Pancreas (tissue), 10 donors: Measurements from ENCODE around the gene DNAJB5. TPM values are rescaled to one million over a fixed set of nuclear protein-coding genes. Genes with fewer than 3 reads are reported as not detected.

Source experiments
- ATAC-seq, 4 donors: fragments of 200-7000 bp; cut with Tn5 transposase; one replicate each; pipeline versions ENCODE4 v1.8.0 to v1.9.1; 2020; ENCODE audit warnings: mild to moderate bottlenecking in 4 of 4, moderate library complexity in 4 of 4
- DNase-seq, 6 donors: peaks; one replicate each; pipeline ENCODE4 v3.0.0-alpha.2; 2020
- FAIRE-seq: peaks from 2 replicates; lab custom pipeline; 2012; peaks lifted over from hg19 to GRCh38; lab: Jason Lieb, UNC
- H3K27ac ChIP-seq, 4 donors: fragments of 200-600 bp; sonication (generic); 1 replicate in 3 of 4; 2 replicates in 1 of 4; pipeline versions ENCODE4 v1.5.0 to v1.8.0; 2020
- H3K27me3 ChIP-seq, 4 donors: fragments of 200-600 bp; one replicate each; pipeline ENCODE4 v1.8.0; 2021
- H3K36me3 ChIP-seq, 3 donors: fragments of 200-600 bp; sonication (generic) in 1 of 3; one replicate each; pipeline versions ENCODE4 v1.5.0 to v1.8.0; 2020 to 2021
- H3K4me1 ChIP-seq, 3 donors: fragments of 200-600 bp; one replicate each; pipeline ENCODE4 v1.8.0; 2021
- H3K4me3 ChIP-seq, 4 donors: fragments of 200-600 bp; sonication (generic) in 2 of 4; one replicate each; pipeline versions ENCODE4 v1.5.0 to v1.8.0; 2020 to 2021
- H3K9me3 ChIP-seq, 4 donors: fragments of 200-600 bp; one replicate each; pipeline ENCODE4 v1.8.0; 2021
- CTCF ChIP-seq, 4 donors: fragments of 200-600 bp; sonication (generic) in 3 of 4; IDR thresholded peaks; one replicate each; pipeline versions ENCODE4 v1.5.0 to v1.8.0; 2021; ENCODE audit warnings: antibody characterized with exemption in 4 of 4
- WGBS, 2 donors: extraction: QIAGEN DNeasy Blood & Tissue Kit; methylation state at CpG; one replicate each; pipeline ENCODE4 v1.1.7; 2013; 5-methylcytosine and 5-hydroxymethylcytosine counted together
- intact Hi-C, 3 donors: fragments of 100-400 bp; cut with DNase I; formaldehyde crosslinking; loops; one replicate each; pipeline versions ENCODE4 v1.11.1 to v1.14.2; 2022
- polyA plus RNA-seq, 2 donors: library from polyadenylated mRNA; stranded (reverse); fragments of 200-250 nt; gene quantifications; one replicate each; pipeline ENCODE4 v1.2.3, GENCODE V29; 2013
- total RNA-seq, 6 donors: library from RNA; stranded (reverse); fragmentation: NEBNext Ultra II Directional in 4 of 6; extraction: Animal tissue kit (Norgen Biotek cat#: 25700) in 4 of 6; gene quantifications; one replicate each; pipeline versions ENCODE4 v1.2.1 to v1.2.4, GENCODE V29; 2021 to 2023
- donor health status: healthy with polysubstance abuse.
- donor health status: DM: no; HTN: no; CAD: no; lungs with moderate emphysema.
- donor health status: DM: no; HTN: no; CAD: no.
- donor health status: control.
- donor health status: control.
- donor health status: Bipolar disorder and iron deficiency.
- donor health status: DM: yes; HTN: yes; CAD: no.
- donor health status: DM: no; HTN: no; CAD: no.
- donor health status: DM: no; HTN: no; CAD: no.
- donor health status: DM: yes; HTN: yes; CAD: no.

DNAJB5 gene
- total and polyA plus RNA-seq, 8 donors, result 0.97 to 4.7 (median 2.4) TPM

GRCh38 chr9:34976441-34976840 is 13.1 kb upstream of the DNAJB5 start:
- no peak for DNase-seq
- Histone ChIP-seq H3K36me3 (no peaks in the 10 kb centered on the region), H3K9me3 (no peaks in the 10 kb centered on the region), H3K4me1 (no peaks in the 10 kb centered on the region), H3K27ac (no peak overlapping the region), H3K27me3 (no peaks in the 10 kb centered on the region), H3K4me3 (no peak overlapping the region)
- intact Hi-C loops, result no loop called here
- FAIRE-seq, result no peak
- TF ChIP-seq CTCF (IDR thresholded peaks at IDR 0.05), result no peak
- 78 to 82% methylated on average over 11 of the region's 11 CpGs for WGBS, 2 donors
- ATAC-seq, result no peak

- Histone ChIP-seq H3K4me1 (no peaks in the 10 kb centered on the region), H3K27me3 (no peaks in the 10 kb centered on the region), H3K4me3 (no peak overlapping the region), H3K36me3 (no peaks in the 10 kb centered on the region), H3K27ac (no peak overlapping the region), H3K9me3 (no peaks in the 10 kb centered on the region)
- intact Hi-C loops, result no loop called here
- ATAC-seq (no peak), DNase-seq (no peak), FAIRE-seq (no peak)
- TF ChIP-seq CTCF (IDR thresholded peaks at IDR 0.05), result no peak
- 82 to 87% methylated on average over 11 of the region's 11 CpGs for WGBS, 2 donors
These were observed 12.6 kb upstream of the DNAJB5 start for GRCh38 chr9:34976992-34977391.

DNA sequence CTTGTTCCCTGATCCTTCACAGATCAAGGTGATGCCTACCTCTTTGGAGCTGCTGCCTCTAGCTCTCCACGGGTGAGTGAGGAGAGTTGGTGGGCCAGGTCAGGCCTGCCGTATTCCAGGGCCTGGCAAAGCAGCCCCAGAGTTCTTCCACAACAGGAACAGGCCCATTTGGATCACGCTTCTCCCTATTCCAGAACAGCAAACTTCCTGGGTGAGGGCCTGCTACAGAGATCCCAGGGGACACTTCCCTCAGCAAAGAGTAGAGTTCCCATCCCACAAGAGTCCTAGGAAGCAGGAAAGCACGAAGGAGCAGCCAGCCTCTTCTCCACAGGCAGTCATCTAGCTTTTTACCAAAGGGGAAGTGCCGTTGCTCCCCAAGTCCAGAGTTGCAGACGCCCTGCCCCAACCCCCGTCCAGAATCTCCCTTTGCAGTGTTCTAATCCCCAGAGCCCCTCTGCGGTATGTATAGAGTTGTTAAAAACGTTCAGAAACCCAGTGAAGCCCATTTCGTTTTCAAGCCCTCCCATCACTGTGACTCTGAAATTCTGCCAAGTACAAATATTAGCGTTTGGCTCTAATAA is 9.3 kb upstream of the DNAJB5 start:
- 65 to 75% methylated on average over 11 of the region's 11 CpGs for WGBS, 2 donors
- Histone ChIP-seq H3K4me3 (no peak overlapping the region), H3K27ac (no peak overlapping the region), H3K27me3 (no peaks in the 10 kb centered on the region), H3K9me3 (no peaks in the 10 kb centered on the region), H3K4me1 (no peaks in the 10 kb centered on the region), H3K36me3 (no peaks in the 10 kb centered on the region)
- FAIRE-seq, result no peak
- ATAC-seq, result no peak
- TF ChIP-seq CTCF (IDR thresholded peaks at IDR 0.05), result no peak
- intact Hi-C loops, result loop anchor here in 1 of 3 donors (5.0 kb wide), 1 partner anchor 88 kb away; no protein-coding TSS in a partner anchor
- DNase-seq, result no peak

- no peak overlapping the region for H3K27ac ChIP-seq
- FAIRE-seq (no peak), DNase-seq (no peak), ATAC-seq (no peak)
- intact Hi-C loops, result loop anchor here in 1 of 3 donors (5.0 kb wide), 1 partner anchor 90 kb away; no protein-coding TSS in a partner anchor
- no peak overlapping the region for H3K4me3 ChIP-seq
- H3K27me3 ChIP-seq, result no peaks in the 10 kb centered on the region
- H3K4me1 ChIP-seq, result no peaks in the 10 kb centered on the region
- H3K36me3 ChIP-seq, result no peaks in the 10 kb centered on the region
- no peaks in the 10 kb centered on the region for H3K9me3 ChIP-seq
- TF ChIP-seq CTCF (IDR thresholded peaks at IDR 0.05), result no peak
- WGBS, 2 donors, result 71 to 85% methylated on average over 7 of the region's 7 CpGs
These were observed 7.2 kb upstream of the DNAJB5 start for GRCh38 chr9:34982361-34982760.

GRCh38 chr9:34983209-34983608 is 6.3 kb upstream of the DNAJB5 start:
- Histone ChIP-seq H3K9me3 (no peaks in the 10 kb centered on the region), H3K27me3 (no peaks in the 10 kb centered on the region), H3K4me3 (no peak overlapping the region), H3K4me1 (no peaks in the 10 kb centered on the region), H3K36me3 (no peaks in the 10 kb centered on the region), H3K27ac (no peak overlapping the region)
- ATAC-seq (no peak), DNase-seq (no peak), FAIRE-seq (no peak)
- no peak for TF ChIP-seq CTCF (IDR thresholded peaks at IDR 0.05)
- intact Hi-C loops, result loop anchor here in 1 of 3 donors (5.0 kb wide), 1 partner anchor 91 kb away; no protein-coding TSS in a partner anchor
- WGBS, 2 donors, result 89 to 92% methylated on average over 2 of the region's 2 CpGs
